Limb (tissue), 2 donors: Measurements from ENCODE around the gene ZRANB1.

ENCODE experiments used
- DNase-seq, 2 donors: peaks; one replicate each; pipeline ENCODE4 v3.0.0-alpha.2; 2016; ENCODE audit errors: extremely low spot score in 2 of 2

The ZRANB1 gene

GRCh38 chr10:125004571-125005311, 62.8 kb downstream of the ZRANB1 start:
- DNase-seq: peak in 1 of 2 donors; percentile 24

GRCh38 chr10:125005312-125006187, 63.6 kb downstream of the ZRANB1 start:
- DNase-seq: no peak

DNA sequence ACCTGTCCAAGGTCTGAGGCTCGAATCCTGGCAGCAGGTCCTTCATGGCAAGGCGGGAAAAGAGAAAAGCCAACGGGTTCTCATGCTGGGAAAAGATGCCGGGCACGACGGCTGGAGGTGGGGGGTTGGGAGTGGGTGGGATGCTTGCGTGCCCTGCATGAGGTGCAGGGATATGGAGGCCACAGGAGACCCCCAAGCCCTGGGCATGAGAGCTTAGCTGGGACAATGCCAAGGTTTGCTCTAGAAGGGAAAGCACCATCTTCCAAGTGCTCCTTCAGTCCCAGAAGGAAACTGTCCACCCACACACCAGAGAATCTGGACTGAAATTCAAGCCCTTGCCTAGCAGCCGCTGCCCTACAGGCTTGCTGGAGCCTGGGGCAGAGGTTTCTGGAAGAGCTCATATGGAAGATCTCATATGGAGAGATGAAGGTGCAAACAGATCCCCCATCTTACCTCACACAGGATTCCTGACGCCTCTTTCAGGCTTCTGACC, 64.3 kb downstream of the ZRANB1 start:
- no peak for DNase-seq

GRCh38 chr10:125006921-125007426, 65.1 kb downstream of the ZRANB1 start:
- peak in 1 of 2 donors; percentile 58 for DNase-seq

DNA sequence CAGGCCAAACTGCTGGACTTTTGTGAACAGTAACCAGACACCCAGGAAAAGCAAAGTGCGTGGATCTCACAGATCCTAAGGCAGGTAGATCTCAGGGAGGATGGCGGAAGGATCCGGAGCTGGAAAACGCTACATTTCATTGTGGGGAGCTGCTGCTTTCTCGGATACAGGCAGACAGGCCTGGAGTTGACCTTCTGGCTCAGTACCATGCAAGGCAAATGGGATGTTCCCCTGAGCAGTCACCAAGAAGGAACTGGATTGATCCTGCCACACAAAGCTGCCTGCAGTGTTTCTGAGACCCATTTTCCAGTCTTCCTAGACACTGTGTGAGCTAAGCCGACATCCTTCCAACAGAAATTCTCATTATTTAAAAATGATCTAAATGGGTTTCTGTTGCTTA, 65.5 kb downstream of the ZRANB1 start:
- no peak for DNase-seq

DNA sequence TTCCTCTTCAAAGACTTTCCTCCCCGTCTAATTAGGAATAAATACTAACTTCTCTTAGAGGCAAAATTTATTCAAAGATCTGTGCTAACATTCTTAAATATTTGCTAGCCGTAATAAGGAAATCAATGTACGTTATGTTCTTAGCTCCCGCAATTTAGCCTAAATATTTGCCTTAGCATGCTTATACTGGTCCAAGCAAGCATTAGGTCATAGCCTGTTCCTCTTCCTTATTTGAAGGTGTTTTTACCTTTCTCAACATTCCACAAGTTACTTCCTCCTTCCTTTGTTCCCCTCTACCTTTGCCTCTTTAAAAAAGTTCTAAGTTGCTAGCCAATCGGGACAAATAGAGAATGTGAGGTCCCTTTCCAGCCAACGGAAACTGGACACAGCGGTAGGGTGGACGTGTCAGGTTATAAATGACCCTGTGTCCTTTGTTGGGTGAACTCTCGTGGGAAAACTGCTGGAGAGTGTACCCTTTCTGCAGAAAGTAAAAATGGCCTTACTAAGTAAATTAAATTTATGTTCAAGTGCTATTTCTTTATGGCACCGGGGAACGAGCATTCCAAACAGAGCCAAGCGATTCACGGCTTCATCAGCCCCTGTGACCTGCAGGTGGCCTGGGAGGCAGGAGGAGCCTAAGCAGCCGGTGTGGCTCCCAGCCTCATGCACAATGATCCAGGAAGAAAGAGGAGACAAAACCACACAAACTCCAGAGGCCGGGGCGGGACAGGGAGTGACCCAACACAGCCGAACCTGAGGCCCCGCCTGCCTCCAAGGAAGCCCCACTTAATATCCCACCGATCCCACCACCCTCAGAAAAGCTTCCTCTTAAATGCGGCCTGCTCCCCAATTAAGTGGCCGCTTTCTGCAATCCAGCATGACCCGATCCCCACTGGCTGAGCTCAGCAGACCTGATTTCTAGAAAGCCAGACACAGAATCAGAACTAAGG, 67.0 kb downstream of the ZRANB1 start:
- no peak for DNase-seq

DNA sequence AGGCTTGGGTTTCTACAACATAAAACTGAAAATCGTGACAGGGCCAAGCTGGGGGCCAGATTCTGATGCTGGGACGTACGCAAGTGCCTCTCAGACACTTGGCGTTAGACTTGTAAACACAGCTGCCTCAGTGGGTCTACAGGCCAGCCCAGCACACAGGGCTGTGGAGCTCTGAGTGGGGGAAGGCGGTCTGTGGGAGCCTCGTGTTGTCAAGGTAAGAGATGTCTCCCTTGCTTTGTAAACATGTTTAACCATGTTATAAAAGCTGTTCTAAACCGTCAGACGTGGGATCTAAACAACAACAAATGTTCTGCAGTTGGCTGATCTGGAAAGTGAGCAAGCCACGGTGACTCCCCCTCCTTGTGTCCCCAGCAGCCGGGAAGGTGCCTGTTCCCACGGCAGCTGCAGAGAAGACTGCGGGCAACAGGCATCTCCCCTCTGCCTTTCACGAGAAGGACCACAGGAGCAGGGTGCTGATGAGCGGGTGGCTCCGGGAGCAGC, 67.8 kb downstream of the ZRANB1 start:
- DNase-seq: no peak

GRCh38 chr10:125010362-125010761, 68.4 kb downstream of the ZRANB1 start:
- no peak for DNase-seq

- DNase-seq: no peak
Observed at GRCh38 chr10:125011171-125011925, 69.4 kb downstream of the ZRANB1 start.

DNA sequence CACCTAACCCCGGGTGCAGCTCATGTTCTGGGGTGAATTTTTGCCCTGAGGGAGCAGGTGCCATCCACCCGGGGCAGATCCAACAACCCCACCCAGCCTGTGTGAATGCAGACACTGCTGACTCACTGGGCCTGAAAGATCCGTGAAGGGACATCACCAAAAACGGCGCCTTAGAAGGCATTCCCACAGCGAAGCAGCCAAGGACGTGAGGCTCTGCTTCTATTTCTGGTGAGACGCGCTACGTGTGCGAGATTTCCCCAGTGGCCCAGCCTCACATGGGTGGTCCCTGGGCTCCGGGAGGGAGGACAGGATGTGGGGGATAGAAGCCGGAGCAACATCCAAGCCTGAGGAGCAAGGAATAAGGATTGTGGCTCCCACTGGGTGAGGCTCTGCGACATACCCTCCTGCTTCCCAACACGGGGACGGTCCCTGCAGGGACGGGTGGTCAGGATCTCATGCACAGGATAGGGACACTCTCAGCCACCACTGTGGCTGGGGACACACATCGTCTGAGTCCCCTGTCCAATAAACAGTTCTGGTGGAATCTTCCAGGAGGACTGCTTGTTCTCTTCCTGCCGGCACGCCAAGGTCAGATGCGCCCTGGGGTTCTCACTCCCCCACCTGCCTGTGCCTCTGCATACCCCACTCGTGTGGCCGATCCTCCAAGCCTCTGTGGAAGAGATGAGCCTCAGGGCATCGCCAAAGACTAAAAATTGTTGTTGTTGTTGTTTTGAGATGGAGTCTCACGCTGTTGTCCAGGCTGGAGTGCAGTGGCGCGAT, 70.2 kb downstream of the ZRANB1 start:
- DNase-seq: no peak

DNA sequence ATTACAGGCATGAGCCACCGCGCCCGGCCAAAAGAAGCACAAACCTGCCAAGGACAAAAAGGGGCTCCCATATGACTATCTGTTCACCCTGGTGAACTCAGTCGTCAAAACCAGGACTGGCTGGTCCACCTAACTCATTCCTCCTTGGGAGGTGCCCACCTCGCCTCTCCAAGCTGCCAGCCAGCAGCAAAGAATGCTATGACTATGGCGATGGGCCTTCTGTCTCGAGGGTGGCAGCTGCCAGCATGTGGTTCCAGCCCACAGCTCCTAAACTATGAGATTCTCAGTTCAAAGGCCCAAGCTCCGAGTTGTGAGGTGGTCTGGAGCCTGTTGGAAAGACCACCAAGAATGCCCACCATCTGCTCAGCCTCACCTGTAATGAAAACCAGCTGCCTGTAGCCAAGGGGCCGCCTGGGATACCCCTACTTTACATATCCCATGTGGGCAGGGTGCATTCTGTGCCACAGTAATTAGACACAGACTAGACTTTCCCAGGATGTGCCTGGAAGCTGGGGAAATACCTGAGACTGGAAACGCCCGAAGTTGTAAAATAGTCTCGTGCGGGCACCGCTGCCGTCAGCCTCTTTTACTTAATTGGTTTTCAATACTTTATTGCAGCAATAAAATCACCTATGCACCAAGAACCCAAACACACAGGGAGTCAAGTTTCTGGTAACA, 71.1 kb downstream of the ZRANB1 start:
- DNase-seq: no peak

- DNase-seq: no peak
Observed at GRCh38 chr10:125013529-125013872, 71.6 kb downstream of the ZRANB1 start.

- DNase-seq: no peak
Observed at GRCh38 chr10:125014086-125014830, 72.3 kb downstream of the ZRANB1 start.

GRCh38 chr10:125014836-125015355, 73.0 kb downstream of the ZRANB1 start:
- no peak for DNase-seq

DNA sequence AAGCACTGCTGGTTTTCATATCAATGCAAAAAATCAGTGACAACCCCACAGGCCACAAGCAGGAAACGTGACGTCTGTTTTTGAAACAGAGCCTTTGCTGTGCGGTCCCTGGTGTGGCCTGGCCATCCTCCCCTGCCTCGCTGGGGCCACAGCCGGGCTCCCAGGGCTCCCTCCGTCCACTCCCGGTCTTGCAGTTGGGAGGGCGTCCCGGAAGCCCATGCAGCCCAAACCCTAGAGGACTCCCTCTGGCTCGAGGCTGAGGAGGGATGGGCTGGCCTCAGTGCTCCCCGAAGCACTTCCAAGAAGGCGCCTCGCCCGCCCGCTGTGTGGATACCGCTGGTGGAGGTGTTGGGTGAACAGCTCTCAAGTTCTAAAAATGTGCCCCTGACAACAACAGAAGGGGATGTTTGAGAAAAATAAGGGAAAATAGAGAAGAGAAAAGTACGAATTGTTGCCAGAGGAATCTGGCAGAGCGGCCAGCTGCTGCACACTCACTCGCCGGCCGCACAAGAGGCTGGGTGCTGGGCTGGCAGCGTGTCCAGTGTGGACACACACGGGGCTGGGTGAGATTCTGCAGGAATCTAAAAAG, 73.5 kb downstream of the ZRANB1 start:
- no peak for DNase-seq

DNA sequence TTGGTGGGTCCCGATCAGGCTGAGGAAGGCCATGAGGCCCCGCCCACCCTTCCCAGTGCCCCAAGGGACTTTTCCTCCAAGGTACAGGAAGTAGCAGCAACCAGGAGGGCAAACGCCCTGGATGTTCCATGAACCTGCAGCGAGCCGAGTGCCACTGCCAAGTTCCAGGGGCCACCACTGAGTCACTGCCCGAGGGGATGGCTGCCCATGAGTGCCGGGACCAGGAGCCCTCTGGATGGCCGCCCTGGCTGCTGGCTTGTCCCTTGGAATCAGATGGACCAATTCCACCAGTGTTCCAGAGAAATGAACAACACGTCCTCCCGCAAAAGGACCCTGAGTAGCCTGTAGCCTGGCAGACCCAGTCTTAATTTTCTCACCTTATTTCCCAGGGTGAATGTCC, 74.2 kb downstream of the ZRANB1 start:
- DNase-seq: no peak

DNA sequence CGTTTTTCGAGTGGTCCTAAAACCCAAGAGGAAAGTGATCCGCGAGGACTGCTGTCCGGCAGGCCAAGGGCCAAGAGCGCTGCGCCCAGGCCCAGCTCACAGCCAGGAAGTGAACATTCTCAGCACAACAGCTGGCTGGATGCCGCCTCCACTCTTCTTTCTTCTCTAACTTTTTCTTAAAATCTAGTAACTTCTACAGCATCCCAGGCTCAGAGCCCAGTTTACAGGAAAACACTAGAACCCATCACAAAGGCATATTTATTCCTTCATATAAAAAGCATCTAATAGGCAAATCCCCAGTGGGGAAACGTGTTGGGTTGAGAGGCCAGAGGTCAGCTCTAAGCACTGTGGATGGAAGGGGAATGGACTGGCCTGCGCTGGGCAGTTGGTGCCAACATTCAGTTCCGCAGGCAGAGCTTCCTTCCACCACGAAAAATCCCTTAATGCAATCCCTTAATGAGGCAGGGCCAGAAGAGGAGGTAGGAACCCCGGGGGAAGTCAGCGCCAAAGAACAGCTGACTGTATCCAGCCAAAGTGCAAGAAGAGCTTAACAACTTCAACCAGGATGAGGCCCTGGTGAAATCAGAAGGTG, 74.8 kb downstream of the ZRANB1 start:
- no peak for DNase-seq
